ENCODE measurements around the gene THBS1.

Gene THBS1

DNA sequence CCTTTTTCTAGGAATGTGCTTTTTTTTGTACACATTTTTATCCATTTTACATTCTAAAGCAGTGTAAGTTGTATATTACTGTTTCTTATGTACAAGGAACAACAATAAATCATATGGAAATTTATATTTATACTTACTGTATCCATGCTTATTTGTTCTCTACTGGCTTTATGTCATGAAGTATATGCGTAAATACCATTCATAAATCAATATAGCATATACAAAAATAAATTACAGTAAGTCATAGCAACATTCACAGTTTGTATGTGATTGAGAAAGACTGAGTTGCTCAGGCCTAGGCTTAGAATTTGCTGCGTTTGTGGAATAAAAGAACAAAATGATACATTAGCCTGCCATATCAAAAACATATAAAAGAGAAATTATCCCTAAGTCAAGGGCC, 16.5 kb downstream of the THBS1 start:
- DNase-seq (ENCODE audit: low read depth in 1 of 2, low spot score in 1 of 2) = no peak
- no peaks in the 10 kb centered on the region for H3K27me3 ChIP-seq (ENCODE audit: insufficient read depth, poor library complexity, severe bottlenecking)
- no peak overlapping the region for H3K4me3 ChIP-seq (replicated peaks; ENCODE audit: insufficient read depth, low read length)
- TF ChIP-seq, protein P1, sequence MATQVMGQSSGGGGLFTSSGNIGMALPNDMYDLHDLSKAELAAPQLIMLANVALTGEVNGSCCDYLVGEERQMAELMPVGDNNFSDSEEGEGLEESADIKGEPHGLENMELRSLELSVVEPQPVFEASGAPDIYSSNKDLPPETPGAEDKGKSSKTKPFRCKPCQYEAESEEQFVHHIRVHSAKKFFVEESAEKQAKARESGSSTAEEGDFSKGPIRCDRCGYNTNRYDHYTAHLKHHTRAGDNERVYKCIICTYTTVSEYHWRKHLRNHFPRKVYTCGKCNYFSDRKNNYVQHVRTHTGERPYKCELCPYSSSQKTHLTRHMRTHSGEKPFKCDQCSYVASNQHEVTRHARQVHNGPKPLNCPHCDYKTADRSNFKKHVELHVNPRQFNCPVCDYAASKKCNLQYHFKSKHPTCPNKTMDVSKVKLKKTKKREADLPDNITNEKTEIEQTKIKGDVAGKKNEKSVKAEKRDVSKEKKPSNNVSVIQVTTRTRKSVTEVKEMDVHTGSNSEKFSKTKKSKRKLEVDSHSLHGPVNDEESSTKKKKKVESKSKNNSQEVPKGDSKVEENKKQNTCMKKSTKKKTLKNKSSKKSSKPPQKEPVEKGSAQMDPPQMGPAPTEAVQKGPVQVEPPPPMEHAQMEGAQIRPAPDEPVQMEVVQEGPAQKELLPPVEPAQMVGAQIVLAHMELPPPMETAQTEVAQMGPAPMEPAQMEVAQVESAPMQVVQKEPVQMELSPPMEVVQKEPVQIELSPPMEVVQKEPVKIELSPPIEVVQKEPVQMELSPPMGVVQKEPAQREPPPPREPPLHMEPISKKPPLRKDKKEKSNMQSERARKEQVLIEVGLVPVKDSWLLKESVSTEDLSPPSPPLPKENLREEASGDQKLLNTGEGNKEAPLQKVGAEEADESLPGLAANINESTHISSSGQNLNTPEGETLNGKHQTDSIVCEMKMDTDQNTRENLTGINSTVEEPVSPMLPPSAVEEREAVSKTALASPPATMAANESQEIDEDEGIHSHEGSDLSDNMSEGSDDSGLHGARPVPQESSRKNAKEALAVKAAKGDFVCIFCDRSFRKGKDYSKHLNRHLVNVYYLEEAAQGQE (IDR thresholded peaks at IDR 0.05; ENCODE audit: insufficient replicate concordance, low read depth) = no peak
- TF ChIP-seq, protein P2, sequence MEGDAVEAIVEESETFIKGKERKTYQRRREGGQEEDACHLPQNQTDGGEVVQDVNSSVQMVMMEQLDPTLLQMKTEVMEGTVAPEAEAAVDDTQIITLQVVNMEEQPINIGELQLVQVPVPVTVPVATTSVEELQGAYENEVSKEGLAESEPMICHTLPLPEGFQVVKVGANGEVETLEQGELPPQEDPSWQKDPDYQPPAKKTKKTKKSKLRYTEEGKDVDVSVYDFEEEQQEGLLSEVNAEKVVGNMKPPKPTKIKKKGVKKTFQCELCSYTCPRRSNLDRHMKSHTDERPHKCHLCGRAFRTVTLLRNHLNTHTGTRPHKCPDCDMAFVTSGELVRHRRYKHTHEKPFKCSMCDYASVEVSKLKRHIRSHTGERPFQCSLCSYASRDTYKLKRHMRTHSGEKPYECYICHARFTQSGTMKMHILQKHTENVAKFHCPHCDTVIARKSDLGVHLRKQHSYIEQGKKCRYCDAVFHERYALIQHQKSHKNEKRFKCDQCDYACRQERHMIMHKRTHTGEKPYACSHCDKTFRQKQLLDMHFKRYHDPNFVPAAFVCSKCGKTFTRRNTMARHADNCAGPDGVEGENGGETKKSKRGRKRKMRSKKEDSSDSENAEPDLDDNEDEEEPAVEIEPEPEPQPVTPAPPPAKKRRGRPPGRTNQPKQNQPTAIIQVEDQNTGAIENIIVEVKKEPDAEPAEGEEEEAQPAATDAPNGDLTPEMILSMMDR (IDR thresholded peaks at IDR 0.05; ENCODE audit: insufficient read depth, low read length) = no peak
- no peak for TF ChIP-seq GABPA (IDR thresholded peaks at IDR 0.05; ENCODE audit: low read depth)
- no peak for TF ChIP-seq SPI1 (IDR thresholded peaks at IDR 0.05; ENCODE audit: borderline replicate concordance, low read depth)
- TF ChIP-seq POLR2AphosphoS5 (IDR thresholded peaks at IDR 0.05; ENCODE audit: low read depth) = no peak
- H3K27ac ChIP-seq (replicated peaks) = no peak overlapping the region

DNA sequence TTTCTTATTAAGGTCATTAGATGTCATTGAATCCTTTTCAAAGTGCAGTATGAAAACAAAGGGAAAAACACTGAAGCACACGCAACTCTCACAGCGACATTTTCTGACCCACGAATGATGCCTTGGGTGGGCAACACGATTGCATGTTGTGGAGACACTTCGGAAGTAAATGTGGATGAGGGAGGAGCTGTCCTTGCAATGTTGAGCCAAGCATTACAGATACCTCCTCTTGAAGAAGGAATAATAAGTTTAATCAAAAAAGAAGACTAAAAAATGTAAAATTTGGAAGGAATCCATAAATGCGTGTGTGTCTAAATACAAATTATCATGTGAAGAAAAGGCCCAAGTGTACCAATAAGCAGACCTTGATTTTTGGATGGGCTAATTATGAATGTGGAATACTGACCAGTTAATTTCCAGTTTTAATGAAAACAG, 16.9 kb downstream of the THBS1 start:
- Histone ChIP-seq H3K27ac (replicated peaks) (no peak overlapping the region), H3K27me3 (ENCODE audit: insufficient read depth, poor library complexity, severe bottlenecking) (no peaks in the 10 kb centered on the region), H3K4me3 (replicated peaks; ENCODE audit: insufficient read depth, low read length) (no peak overlapping the region)
- TF ChIP-seq POLR2AphosphoS5 (IDR thresholded peaks at IDR 0.05; ENCODE audit: low read depth) = no peak
- no peak for TF ChIP-seq GABPA (IDR thresholded peaks at IDR 0.05; ENCODE audit: low read depth)
- TF ChIP-seq, protein P2 (IDR thresholded peaks at IDR 0.05; ENCODE audit: insufficient read depth, low read length) = no peak
- TF ChIP-seq, protein P1 (IDR thresholded peaks at IDR 0.05; ENCODE audit: insufficient replicate concordance, low read depth) = no peak
- no peak for TF ChIP-seq SPI1 (IDR thresholded peaks at IDR 0.05; ENCODE audit: borderline replicate concordance, low read depth)
- no peak for DNase-seq (ENCODE audit: low read depth in 1 of 2, low spot score in 1 of 2)

DNA sequence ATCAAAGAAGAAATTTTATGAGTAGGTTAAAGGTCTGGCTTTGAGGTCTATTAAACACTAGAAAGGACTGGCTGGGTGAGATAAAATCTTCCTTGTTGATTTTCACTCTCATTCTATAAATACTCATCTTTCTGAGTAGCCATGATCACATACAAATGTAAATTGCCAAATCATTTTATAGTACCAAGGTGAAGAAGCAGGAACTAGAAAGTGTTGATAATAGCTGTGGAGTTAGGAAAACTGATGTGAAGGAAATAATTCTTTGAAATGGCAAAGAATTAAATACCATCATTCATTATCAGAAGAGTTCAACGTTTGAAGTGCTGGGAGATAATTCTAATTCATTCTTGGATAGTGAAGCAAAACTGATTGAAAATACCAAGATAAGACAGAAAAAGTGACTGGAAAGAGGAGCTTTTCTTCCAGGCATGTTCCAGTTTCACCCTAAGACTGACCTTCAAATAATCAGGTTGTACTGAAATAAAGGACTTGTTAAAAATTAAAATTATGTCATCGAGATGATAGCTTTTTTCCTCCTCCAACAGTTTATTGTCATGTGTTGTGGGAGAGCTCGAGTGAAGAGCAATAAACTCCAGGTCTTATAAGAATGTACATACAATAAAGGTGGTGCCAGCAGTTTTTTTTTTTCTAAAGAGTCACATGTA, 17.4 kb downstream of the THBS1 start:
- no peaks in the 10 kb centered on the region for H3K27me3 ChIP-seq (ENCODE audit: insufficient read depth, poor library complexity, severe bottlenecking)
- no peak overlapping the region for H3K4me3 ChIP-seq (replicated peaks; ENCODE audit: insufficient read depth, low read length)
- H3K27ac ChIP-seq (replicated peaks) = no peak overlapping the region
- DNase-seq (ENCODE audit: low read depth in 1 of 2, low spot score in 1 of 2) = no peak
- TF ChIP-seq, protein P2 (IDR thresholded peaks at IDR 0.05; ENCODE audit: insufficient read depth, low read length) = no peak
- TF ChIP-seq, protein P1 (IDR thresholded peaks at IDR 0.05; ENCODE audit: insufficient replicate concordance, low read depth) = no peak
- TF ChIP-seq SPI1 (IDR thresholded peaks at IDR 0.05; ENCODE audit: borderline replicate concordance, low read depth) = no peak

Data from HL-60 (cell line).